ENCODE data around the gene MGRN1. TPM values are rescaled to one million over a fixed set of nuclear protein-coding genes. Genes with fewer than 3 reads are reported as not detected.

Gene MGRN1
- 59.4 TPM for total RNA-seq

DNA sequence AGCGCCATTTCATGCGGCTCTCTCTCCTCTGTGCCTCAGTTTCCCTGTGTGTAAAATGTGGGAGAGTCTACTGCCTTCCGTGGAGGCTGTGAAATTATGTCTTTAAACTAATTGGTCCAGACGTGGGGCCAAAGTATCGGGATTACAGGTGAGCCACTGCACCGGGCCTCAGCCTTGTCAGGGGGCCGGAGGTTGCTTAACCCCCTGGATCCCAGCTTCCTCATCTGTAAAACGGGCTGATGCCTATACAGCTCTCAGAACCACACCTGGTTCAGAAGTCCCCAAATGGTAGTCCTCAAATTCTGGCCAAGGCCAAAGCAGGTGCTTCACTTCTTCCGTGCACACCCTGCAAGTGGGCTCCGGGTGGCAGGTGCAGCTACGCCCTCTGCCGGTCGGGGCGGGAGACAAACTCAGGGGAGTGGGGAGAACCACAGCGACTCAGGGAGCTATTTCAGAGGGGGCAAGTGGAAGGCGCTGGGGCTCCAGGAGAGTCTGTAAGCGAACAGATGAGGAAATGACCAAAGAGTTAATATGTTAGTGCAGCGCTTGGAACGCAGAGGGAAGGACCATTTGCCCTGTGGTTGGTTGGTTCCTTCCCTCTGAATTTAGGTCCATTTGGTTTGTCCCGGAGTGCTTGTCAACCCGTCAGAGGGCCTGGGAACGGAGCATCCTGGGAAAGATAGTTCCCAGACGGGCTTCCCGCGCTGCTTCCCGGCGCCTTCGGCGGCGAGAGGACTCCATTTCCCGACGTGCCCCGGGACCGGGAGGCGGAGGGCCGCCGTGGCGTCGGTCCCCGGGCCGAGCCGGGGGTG is at the start of gene MGRN1:
MGRN1 (plus strand) TSS at position 812 of the 812 bp plus-strand sequence. CDS start 135 bp downstream, outside the sequence.

GRCh38 chr16:4614571-4615383 is 9.8 kb upstream of the MGRN1 start, which contains the start of gene UBALD1:
Gene UBALD1, minus strand, starts transcription at chr16:4614888. Its CDS starts 91 bp downstream, at chr16:4614797.

DNA sequence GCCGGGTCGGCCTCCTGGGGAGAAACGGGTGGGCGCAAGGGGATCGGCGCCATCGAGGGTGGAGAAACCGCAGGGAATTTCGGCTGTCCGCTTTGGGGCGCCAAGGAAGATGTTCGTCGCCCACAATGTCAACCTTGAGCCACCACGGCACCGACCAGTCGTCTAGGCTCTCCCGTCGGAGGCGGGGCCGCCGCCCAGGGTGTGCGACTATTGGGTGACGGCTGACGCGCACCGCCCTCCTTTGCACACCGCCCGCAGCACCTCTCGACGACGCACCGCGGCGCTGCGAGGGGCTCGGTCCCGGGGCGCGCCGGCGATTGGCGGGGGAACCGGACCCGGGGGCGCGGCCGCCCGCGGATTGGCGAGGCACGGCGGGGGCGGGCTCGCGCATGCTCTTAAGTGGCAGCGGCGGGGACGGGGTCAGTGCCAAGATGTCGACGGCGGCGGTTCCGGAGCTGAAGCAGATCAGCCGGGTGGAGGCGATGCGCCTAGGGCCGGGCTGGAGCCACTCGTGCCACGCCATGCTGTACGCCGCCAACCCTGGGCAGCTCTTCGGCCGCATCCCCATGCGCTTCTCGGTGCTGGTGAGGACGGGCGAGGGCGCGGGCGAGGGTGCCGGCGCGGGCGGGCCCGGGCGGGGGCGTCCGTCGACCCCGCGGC is 68.8 kb downstream of the MGRN1 start, which contains the start of gene NUDT16L1:
NUDT16L1 (plus strand) TSS at position 267 of the 660 bp plus-strand sequence; CDS start at position 432, 165 bp downstream.

DNA sequence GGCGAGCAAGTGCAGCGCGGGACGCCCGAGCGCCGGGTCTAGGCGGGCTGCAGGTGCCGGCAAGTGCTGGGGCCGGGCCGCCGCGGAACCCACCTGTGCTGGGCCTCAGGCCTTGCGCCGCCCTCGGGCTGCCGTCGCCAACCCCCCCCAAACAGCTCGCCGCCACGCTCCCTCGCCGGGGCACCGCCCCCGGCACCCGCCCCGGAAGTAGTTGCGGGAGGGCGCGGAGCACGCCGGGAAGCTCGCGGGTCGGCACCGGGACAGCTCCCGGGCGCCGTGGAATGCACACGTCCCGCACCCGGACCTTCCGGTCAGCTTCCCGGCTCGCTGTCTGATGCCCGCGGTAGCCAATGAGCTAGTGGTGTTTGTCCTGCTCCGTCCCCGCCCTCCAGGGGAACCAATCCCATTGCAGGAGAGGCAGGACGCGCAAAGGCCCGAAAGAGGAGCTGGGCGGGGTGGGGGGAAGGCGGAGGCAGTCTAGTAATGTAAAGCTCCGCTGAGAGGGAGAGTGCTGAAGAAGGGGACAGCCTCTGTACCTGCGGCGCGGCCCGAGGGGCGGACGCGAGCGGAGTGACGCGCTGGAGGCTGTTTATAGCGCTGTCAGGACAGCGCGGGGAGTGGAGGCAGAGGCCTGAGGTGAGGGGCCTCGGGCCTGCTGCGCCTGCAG is 109.6 kb downstream of the MGRN1 start, which contains the start of the genes ANKS3 and DNAAF8:
ANKS3 (minus strand) TSS at position 209 of the 667 bp plus-strand sequence. CDS start 4,122 bp downstream, outside the sequence.
DNAAF8 (plus strand) TSS at position 475 of the 667 bp plus-strand sequence. CDS start 1,978 bp downstream, outside the sequence.

Small RNA genes within 50 kb of the gene (small RNA-seq; reads per million reads assigned to genes)
- gene MIR6769A (ENCODE audit: low replicate concordance) (not detected), gene RN7SL850P (ENCODE audit: low replicate concordance) (not detected)

Other genes starting within 250 kb of the MGRN1 start
- 40.3 TPM for gene CORO7, start 208.2 kb upstream of the MGRN1 start, total RNA-seq
- gene DNAJA3, start 199.0 kb upstream of the MGRN1 start, total RNA-seq = 45.5 TPM
- gene NMRAL1, start 150.2 kb upstream of the MGRN1 start, total RNA-seq = 30.5 TPM
- gene HMOX2, start 148.4 kb upstream of the MGRN1 start, total RNA-seq = 27.9 TPM
- gene CDIP1, start 86.1 kb upstream of the MGRN1 start, total RNA-seq = 16.6 TPM
- gene C16orf96, start 68.5 kb upstream of the MGRN1 start, total RNA-seq = 0.12 TPM
- gene UBALD1, start 9.9 kb upstream of the MGRN1 start, total RNA-seq = 15.9 TPM
- gene NUDT16L1, start 68.7 kb downstream of the MGRN1 start, total RNA-seq = 54.7 TPM
- 25.6 TPM for gene ANKS3, start 109.4 kb downstream of the MGRN1 start, total RNA-seq
- gene DNAAF8, start 109.7 kb downstream of the MGRN1 start, total RNA-seq = 1.1 TPM
- gene ZNF500, start 142.3 kb downstream of the MGRN1 start, total RNA-seq = 20.8 TPM
- not detected for gene SEPTIN12, start 163.5 kb downstream of the MGRN1 start, total RNA-seq
- 10.1 TPM for gene SMIM22, start 170.5 kb downstream of the MGRN1 start, total RNA-seq
- gene ROGDI, start 177.8 kb downstream of the MGRN1 start, total RNA-seq = 19.6 TPM
- gene GLYR1, start 222.5 kb downstream of the MGRN1 start, total RNA-seq = 67.5 TPM
- 27.6 TPM for gene UBN1, start 222.7 kb downstream of the MGRN1 start, total RNA-seq

Measured in metanephros (tissue), 2 donors.